ENCODE data around the gene MN1. TPM values are rescaled to one million over a fixed set of nuclear protein-coding genes. Genes with fewer than 3 reads are reported as not detected.
A peak's percentile ranks its signal among the peaks of the same experiment; 100 is the strongest.

Gene MN1
- total and polyA plus RNA-seq, 7 donors: under 0.01 to 21.3 (median 6.4) TPM

- intact Hi-C loops (cut with DNase I): no loop called here
- no peaks in the 10 kb centered on the region for H3K9me3 ChIP-seq
- H3K27me3 ChIP-seq: no peaks in the 10 kb centered on the region
- DNase-seq: no peak
- 84 to 88% methylated on average over 19 of the region's 19 CpGs for WGBS, 2 donors
- TF ChIP-seq POLR2A (IDR thresholded peaks at IDR 0.05) (no peak), POLR2AphosphoS5 (IDR thresholded peaks at IDR 0.05) (peak in 1 of 4 donors; percentile 17)
- H3K36me3 ChIP-seq: no peaks in the 10 kb centered on the region
- H3K4me1 ChIP-seq: peaks cover 0 to 55% (median 29%) of the 10 kb centered on the region in 4 donors
- peak overlapping the region; percentile 59 to 81 (median 69) for H3K27ac ChIP-seq
- no peak overlapping the region for H3K4me3 ChIP-seq
Measured at GRCh38 chr22:27754247-27754887, 47.2 kb downstream of the MN1 start.

GRCh38 chr22:27752771-27753170 lies 48.8 kb downstream of the MN1 start:
- Histone ChIP-seq H3K27ac (peak overlapping the region; percentile 25 to 81 (median 69)), H3K4me1 (peaks cover 0 to 70% (median 37%) of the 10 kb centered on the region in 4 donors)
- peak; percentile 81 for DNase-seq

GRCh38 chr22:27752141-27752540 lies 49.4 kb downstream of the MN1 start:
- 83 to 90% methylated on average over 5 of the region's 5 CpGs for WGBS, 2 donors
- peak; percentile 13 for DNase-seq
- intact Hi-C loops (cut with DNase I): no loop called here
- TF ChIP-seq POLR2AphosphoS5 (IDR thresholded peaks at IDR 0.05) (no peak), CTCF (IDR thresholded peaks at IDR 0.05) (no peak), EP300 (IDR thresholded peaks at IDR 0.05) (no peak), POLR2A (IDR thresholded peaks at IDR 0.05) (no peak)
- Histone ChIP-seq H3K27me3 (no peaks in the 10 kb centered on the region), H3K4me3 (no peak overlapping the region), H3K9me3 (no peaks in the 10 kb centered on the region), H3K4me1 (peaks cover 0 to 64% (median 37%) of the 10 kb centered on the region in 4 donors), H3K27ac (peak overlapping the region in 3 of 4 donors; percentile 25 to 81 (median 79)), H3K36me3 (no peaks in the 10 kb centered on the region)

More at GRCh38 chr22:27752771-27753170, 48.8 kb downstream of the MN1 start:
- H3K4me3 ChIP-seq: no peak overlapping the region
- H3K9me3 ChIP-seq: no peaks in the 10 kb centered on the region
- H3K36me3 ChIP-seq: no peaks in the 10 kb centered on the region
- intact Hi-C loops (cut with DNase I): no loop called here
- WGBS, 2 donors: 55 to 77% methylated on average over 4 of the region's 4 CpGs
- no peaks in the 10 kb centered on the region for H3K27me3 ChIP-seq
- TF ChIP-seq POLR2AphosphoS5 (IDR thresholded peaks at IDR 0.05) (no peak), CTCF (IDR thresholded peaks at IDR 0.05) (no peak), EP300 (IDR thresholded peaks at IDR 0.05) (no peak), POLR2A (IDR thresholded peaks at IDR 0.05) (no peak)

- Histone ChIP-seq H3K9me3 (no peaks in the 10 kb centered on the region), H3K36me3 (no peaks in the 10 kb centered on the region), H3K4me1 (peaks cover 0 to 63% (median 37%) of the 10 kb centered on the region in 4 donors), H3K4me3 (no peak overlapping the region), H3K27ac (peak overlapping the region; percentile 60 to 81 (median 74)), H3K27me3 (no peaks in the 10 kb centered on the region)
- WGBS, 2 donors: 74 to 81% methylated on average over 9 of the region's 9 CpGs
- intact Hi-C loops (cut with DNase I): no loop called here
- DNase-seq: peak; percentile 37
- TF ChIP-seq EP300 (IDR thresholded peaks at IDR 0.05): no peak
- no peak for TF ChIP-seq CTCF (IDR thresholded peaks at IDR 0.05)
- no peak for TF ChIP-seq POLR2AphosphoS5 (IDR thresholded peaks at IDR 0.05)
- no peak for TF ChIP-seq POLR2A (IDR thresholded peaks at IDR 0.05)
Measured at GRCh38 chr22:27751277-27752070, 50.1 kb downstream of the MN1 start.

GRCh38 chr22:27750584-27751265 lies 50.8 kb downstream of the MN1 start:
- intact Hi-C loops (cut with DNase I): no loop called here
- no peaks in the 10 kb centered on the region for H3K27me3 ChIP-seq
- H3K4me3 ChIP-seq: no peak overlapping the region
- H3K36me3 ChIP-seq: no peaks in the 10 kb centered on the region
- 69 to 74% methylated on average over 13 of the region's 13 CpGs for WGBS, 2 donors
- peaks cover 0 to 63% (median 37%) of the 10 kb centered on the region in 4 donors for H3K4me1 ChIP-seq
- TF ChIP-seq POLR2A (IDR thresholded peaks at IDR 0.05): no peak
- TF ChIP-seq EP300 (IDR thresholded peaks at IDR 0.05): no peak
- no peak for TF ChIP-seq CTCF (IDR thresholded peaks at IDR 0.05)
- TF ChIP-seq POLR2AphosphoS5 (IDR thresholded peaks at IDR 0.05): no peak
- peak; percentile 46 for DNase-seq
- H3K27ac ChIP-seq: peak overlapping the region; percentile 60 to 81 (median 74)
- H3K9me3 ChIP-seq: no peaks in the 10 kb centered on the region

All from sigmoid colon (tissue), 7 donors.